SK-N-SH treated with all-trans-retinoic acid at 6 μM for 48 hours (cell line): ENCODE measurements around the gene CALR3.

ENCODE experiments used
- ATAC-seq: fragments of 200-7000 bp; cut with Tn5 transposase; 3 replicates; pipeline ENCODE4 v1.9.1; 2020; ENCODE audit warnings: mild to moderate bottlenecking, moderate library complexity
- ARNTL ChIP-seq: fragments of 450-650 bp; formaldehyde crosslinking; IDR thresholded peaks from 2 replicates; pipeline ENCODE4 v1.5.0; 2020; ENCODE audit warnings: low read depth, mild to moderate bottlenecking, moderate library complexity, borderline replicate concordance
- BACH2 ChIP-seq: fragments of 250-450 bp; sonication (Bioruptor Pico); IDR thresholded peaks from 2 replicates; pipeline ENCODE4 v1.9.0; 2021; ENCODE audit warnings: mild to moderate bottlenecking, borderline replicate concordance
- CREB5 ChIP-seq: fragments of 250-450 bp; sonication (Bioruptor Pico); IDR thresholded peaks from 2 replicates; pipeline ENCODE4 v1.5.1; 2020; ENCODE audit warnings: low read depth, mild to moderate bottlenecking, moderate library complexity
- CSDC2 ChIP-seq: fragments of 250-450 bp; sonication (Bioruptor Pico); IDR thresholded peaks from 2 replicates; pipeline ENCODE4 v1.5.0; 2020; ENCODE audit warnings: mild to moderate bottlenecking, moderate library complexity
- ESRRG ChIP-seq: fragments of 250-450 bp; sonication (Bioruptor Pico); IDR thresholded peaks from 2 replicates; pipeline ENCODE4 v1.6.1; 2021; ENCODE audit warnings: mild to moderate bottlenecking
- ISL1 ChIP-seq: fragments of 250-450 bp; sonication (Bioruptor Pico); IDR thresholded peaks from 2 replicates; pipeline ENCODE4 v2.1.2; 2022; ENCODE audit warnings: mild to moderate bottlenecking, moderate library complexity
- OSR1 ChIP-seq: fragments of 250-450 bp; sonication (Bioruptor Pico); IDR thresholded peaks from 2 replicates; pipeline ENCODE4 v1.8.0; 2022; ENCODE audit warnings: moderate library complexity, mild to moderate bottlenecking, inconsistent platforms
- PATZ1 ChIP-seq: fragments of 250-450 bp; sonication (Bioruptor Pico); IDR thresholded peaks from 2 replicates; pipeline ENCODE4 v1.8.0; 2020; ENCODE audit warnings: mild to moderate bottlenecking, moderate library complexity, borderline replicate concordance
- POU6F1 ChIP-seq: fragments of 250-450 bp; sonication (Bioruptor Pico); IDR thresholded peaks from 2 replicates; pipeline ENCODE4 v1.8.0; 2021; ENCODE audit warnings: low read depth, mild to moderate bottlenecking, moderate library complexity, borderline replicate concordance
- PPARA ChIP-seq: fragments of 250-450 bp; sonication (Bioruptor Pico); IDR thresholded peaks from 2 replicates; pipeline ENCODE4 v1.5.0; 2020; ENCODE audit warnings: mild to moderate bottlenecking, borderline replicate concordance
- SNAI2 ChIP-seq: fragments of 250-450 bp; sonication (Bioruptor Pico); IDR thresholded peaks from 2 replicates; pipeline ENCODE4 v1.5.0; 2020; ENCODE audit warnings: mild to moderate bottlenecking, moderate library complexity
- TCF4 ChIP-seq: fragments of 250-450 bp; sonication (Bioruptor Pico); IDR thresholded peaks from 2 replicates; pipeline ENCODE4 v1.8.0; 2021; ENCODE audit warnings: mild to moderate bottlenecking, moderate library complexity, borderline replicate concordance
- TOX ChIP-seq: fragments of 250-450 bp; sonication (Bioruptor Pico); IDR thresholded peaks from 2 replicates; pipeline ENCODE4 v1.8.0; 2021; ENCODE audit warnings: mild to moderate bottlenecking, moderate library complexity, borderline replicate concordance
- ZC3H10 ChIP-seq: fragments of 250-450 bp; sonication (Bioruptor Pico); IDR thresholded peaks from 2 replicates; pipeline ENCODE4 v1.5.1; 2021; ENCODE audit warnings: mild to moderate bottlenecking, moderate library complexity
- ZFP3 ChIP-seq: fragments of 250-450 bp; sonication (Bioruptor Pico); IDR thresholded peaks from 2 replicates; pipeline ENCODE4 v1.5.0; 2020; ENCODE audit warnings: mild to moderate bottlenecking, moderate library complexity
- ZFP30 ChIP-seq: fragments of 450-650 bp; formaldehyde crosslinking; IDR thresholded peaks from 2 replicates; pipeline ENCODE4 v1.5.0; 2022; ENCODE audit warnings: mild to moderate bottlenecking, moderate library complexity
- ZNF565 ChIP-seq: fragments of 450-650 bp; formaldehyde crosslinking; conservative IDR thresholded peaks from 2 replicates; pipeline ENCODE4 v1.5.0; 2020; ENCODE audit warnings: low read depth, mild to moderate bottlenecking, moderate library complexity
- ZNF70 ChIP-seq: fragments of 450-650 bp; formaldehyde crosslinking; IDR thresholded peaks from 2 replicates; pipeline ENCODE4 v1.5.0; 2020; ENCODE audit warnings: mild to moderate bottlenecking, moderate library complexity
- ZNF8 ChIP-seq: fragments of 450-650 bp; formaldehyde crosslinking; IDR thresholded peaks from 2 replicates; pipeline ENCODE4 v1.5.0; 2020; ENCODE audit warnings: mild to moderate bottlenecking, moderate library complexity
- TF ChIP-seq, protein P1 (sequence below): fragments of 250-450 bp; sonication (Bioruptor Pico); IDR thresholded peaks from 2 replicates; pipeline ENCODE4 v1.5.0; 2020; ENCODE audit warnings: mild to moderate bottlenecking, moderate library complexity
- TF ChIP-seq, protein P2 (sequence below): fragments of 250-450 bp; sonication (Bioruptor Pico); IDR thresholded peaks from 2 replicates; pipeline ENCODE4 v1.5.1; 2021; ENCODE audit warnings: mild to moderate bottlenecking, moderate library complexity

Gene CALR3

DNA sequence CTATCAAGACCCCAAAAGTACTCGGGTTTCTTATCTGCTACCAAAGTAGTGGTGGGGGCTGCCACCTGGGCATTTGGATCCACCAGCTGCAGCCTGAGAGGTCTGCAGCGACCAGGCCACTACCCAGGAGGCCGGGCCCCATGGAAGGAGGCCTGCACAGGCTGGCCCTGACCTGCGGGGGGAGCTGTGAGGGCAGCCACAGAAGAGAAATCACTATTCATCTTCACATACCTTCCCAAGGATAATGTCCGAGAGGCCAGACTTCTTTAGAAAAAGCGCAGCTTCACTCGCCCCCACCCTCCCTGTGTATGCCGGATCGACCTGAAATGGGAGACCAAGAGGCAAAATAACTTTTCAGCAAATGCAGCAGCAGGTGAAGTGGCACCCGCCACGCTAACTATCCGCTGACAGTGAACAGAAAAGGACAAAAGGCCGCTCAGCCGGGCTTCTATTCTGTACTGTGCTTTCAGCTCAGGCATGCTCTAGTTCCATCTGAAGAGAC, 54.3 kb downstream of the CALR3 start:
- TF ChIP-seq, protein P1, sequence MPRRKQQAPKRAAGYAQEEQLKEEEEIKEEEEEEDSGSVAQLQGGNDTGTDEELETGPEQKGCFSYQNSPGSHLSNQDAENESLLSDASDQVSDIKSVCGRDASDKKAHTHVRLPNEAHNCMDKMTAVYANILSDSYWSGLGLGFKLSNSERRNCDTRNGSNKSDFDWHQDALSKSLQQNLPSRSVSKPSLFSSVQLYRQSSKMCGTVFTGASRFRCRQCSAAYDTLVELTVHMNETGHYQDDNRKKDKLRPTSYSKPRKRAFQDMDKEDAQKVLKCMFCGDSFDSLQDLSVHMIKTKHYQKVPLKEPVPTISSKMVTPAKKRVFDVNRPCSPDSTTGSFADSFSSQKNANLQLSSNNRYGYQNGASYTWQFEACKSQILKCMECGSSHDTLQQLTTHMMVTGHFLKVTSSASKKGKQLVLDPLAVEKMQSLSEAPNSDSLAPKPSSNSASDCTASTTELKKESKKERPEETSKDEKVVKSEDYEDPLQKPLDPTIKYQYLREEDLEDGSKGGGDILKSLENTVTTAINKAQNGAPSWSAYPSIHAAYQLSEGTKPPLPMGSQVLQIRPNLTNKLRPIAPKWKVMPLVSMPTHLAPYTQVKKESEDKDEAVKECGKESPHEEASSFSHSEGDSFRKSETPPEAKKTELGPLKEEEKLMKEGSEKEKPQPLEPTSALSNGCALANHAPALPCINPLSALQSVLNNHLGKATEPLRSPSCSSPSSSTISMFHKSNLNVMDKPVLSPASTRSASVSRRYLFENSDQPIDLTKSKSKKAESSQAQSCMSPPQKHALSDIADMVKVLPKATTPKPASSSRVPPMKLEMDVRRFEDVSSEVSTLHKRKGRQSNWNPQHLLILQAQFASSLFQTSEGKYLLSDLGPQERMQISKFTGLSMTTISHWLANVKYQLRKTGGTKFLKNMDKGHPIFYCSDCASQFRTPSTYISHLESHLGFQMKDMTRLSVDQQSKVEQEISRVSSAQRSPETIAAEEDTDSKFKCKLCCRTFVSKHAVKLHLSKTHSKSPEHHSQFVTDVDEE (CRISPR knock-in tag), result no peak
- TF ChIP-seq, all 23 proteins: peak for 0
- peak; percentile 91 for ATAC-seq

GRCh38 chr19:16436780-16437332, 59.1 kb downstream of the CALR3 start:
- ATAC-seq, result no peak
- TF ChIP-seq ISL1 (no peak), ESRRG (CRISPR knock-in tag) (no peak), ZFP3 (CRISPR knock-in tag) (no peak), ZNF8 (CRISPR knock-in tag) (no peak), ZFP30 (CRISPR knock-in tag) (no peak), POU6F1 (CRISPR knock-in tag) (no peak), ZNF565 (CRISPR knock-in tag) (no peak), ZNF70 (CRISPR knock-in tag) (no peak)
- TF ChIP-seq, all 23 proteins: peak for 0

DNA sequence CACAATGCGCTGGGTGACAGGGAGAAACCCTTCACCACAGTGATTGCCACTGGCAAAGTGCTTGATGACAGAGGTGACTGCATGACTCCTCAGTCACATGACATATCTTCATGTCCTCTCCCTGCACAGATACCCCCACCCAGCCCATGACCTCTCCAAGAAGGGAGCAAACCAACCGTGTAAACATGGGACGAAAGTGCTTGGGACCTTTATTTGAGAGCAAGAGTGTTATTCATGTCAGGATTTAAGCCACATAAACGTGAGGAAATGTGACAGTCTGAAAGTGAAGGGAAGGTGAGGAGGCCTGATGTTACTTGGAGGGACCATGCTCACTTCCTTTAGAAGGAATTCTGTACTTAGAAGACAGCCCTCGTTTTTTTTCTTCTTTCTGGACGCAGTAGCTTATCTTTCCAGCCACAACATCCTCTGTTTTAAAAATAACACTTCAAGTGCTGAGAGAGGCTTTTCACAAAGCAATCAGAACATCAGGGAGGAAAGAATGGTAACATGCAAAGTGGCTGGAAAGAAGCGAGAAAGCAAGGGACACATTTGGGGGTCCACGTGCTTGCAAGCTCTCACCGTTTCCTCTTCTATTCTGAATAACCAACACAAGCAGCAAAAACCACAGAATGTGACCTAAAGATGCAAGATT, 59.8 kb downstream of the CALR3 start:
- ATAC-seq, result no peak
- TF ChIP-seq CREB5 (CRISPR knock-in tag) (no peak), SNAI2 (CRISPR knock-in tag) (no peak), TOX (no peak), ZFP30 (CRISPR knock-in tag) (no peak), PPARA (CRISPR knock-in tag) (no peak), BACH2 (CRISPR knock-in tag) (no peak), OSR1 (CRISPR knock-in tag) (no peak), ARNTL (CRISPR knock-in tag) (no peak), CSDC2 (CRISPR knock-in tag) (no peak), ESRRG (CRISPR knock-in tag) (no peak), PATZ1 (CRISPR knock-in tag) (no peak), ZFP3 (CRISPR knock-in tag) (no peak), POU6F1 (CRISPR knock-in tag) (no peak), ISL1 (no peak), ZNF565 (CRISPR knock-in tag) (no peak), TCF4 (CRISPR knock-in tag) (no peak), ZC3H10 (no peak), ZNF70 (CRISPR knock-in tag) (no peak)
- TF ChIP-seq, protein P1 (CRISPR knock-in tag), result no peak
- TF ChIP-seq, protein P2, sequence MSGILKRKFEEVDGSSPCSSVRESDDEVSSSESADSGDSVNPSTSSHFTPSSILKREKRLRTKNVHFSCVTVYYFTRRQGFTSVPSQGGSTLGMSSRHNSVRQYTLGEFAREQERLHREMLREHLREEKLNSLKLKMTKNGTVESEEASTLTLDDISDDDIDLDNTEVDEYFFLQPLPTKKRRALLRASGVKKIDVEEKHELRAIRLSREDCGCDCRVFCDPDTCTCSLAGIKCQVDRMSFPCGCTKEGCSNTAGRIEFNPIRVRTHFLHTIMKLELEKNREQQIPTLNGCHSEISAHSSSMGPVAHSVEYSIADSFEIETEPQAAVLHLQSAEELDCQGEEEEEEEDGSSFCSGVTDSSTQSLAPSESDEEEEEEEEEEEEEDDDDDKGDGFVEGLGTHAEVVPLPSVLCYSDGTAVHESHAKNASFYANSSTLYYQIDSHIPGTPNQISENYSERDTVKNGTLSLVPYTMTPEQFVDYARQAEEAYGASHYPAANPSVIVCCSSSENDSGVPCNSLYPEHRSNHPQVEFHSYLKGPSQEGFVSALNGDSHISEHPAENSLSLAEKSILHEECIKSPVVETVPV (CRISPR knock-in tag), result no peak
